IPS-20b (cell line): ENCODE data around the gene TNFRSF18.
A peak's percentile ranks its signal among the peaks of the same experiment; 100 is the strongest.
"Not testable (repeated sequence)": the region's sequence is repeated elsewhere in the genome, so short reads cannot be mapped to it uniquely, and the experiment has no call there.

ENCODE experiments used
- H3K27ac ChIP-seq: one replicate; pipeline ENCODE4 v1.5.1; 2013; ENCODE audit warnings: low read length
- H3K27me3 ChIP-seq: 2 replicates; pipeline ENCODE4 v1.6.1; 2013; ENCODE audit warnings: mild to moderate bottlenecking, low read length, inconsistent platforms; ENCODE audit not compliant: insufficient read depth
- H3K36me3 ChIP-seq: 2 replicates; pipeline ENCODE4 v1.6.1; 2013; ENCODE audit warnings: low read depth, mild to moderate bottlenecking, inconsistent platforms, low read length, moderate library complexity; ENCODE audit not compliant: insufficient read depth
- H3K4me1 ChIP-seq: 2 replicates; pipeline ENCODE4 v1.6.1; 2013; ENCODE audit warnings: mild to moderate bottlenecking, control low read depth, inconsistent platforms, low read length, moderate library complexity; ENCODE audit not compliant: insufficient read depth
- H3K4me3 ChIP-seq: 2 replicates; pipeline ENCODE4 v1.5.1; 2013; ENCODE audit warnings: mild to moderate bottlenecking, low read length, inconsistent platforms
- H3K9ac ChIP-seq: 2 replicates; pipeline ENCODE4 v1.6.1; 2013; ENCODE audit warnings: low read depth, mild to moderate bottlenecking, inconsistent platforms, low read length, moderate library complexity
- H3K9me3 ChIP-seq: 2 replicates; pipeline ENCODE4 v1.6.1; 2013; ENCODE audit warnings: mild to moderate bottlenecking, low read depth, low read length, inconsistent platforms; ENCODE audit not compliant: insufficient read depth

The TNFRSF18 gene

DNA sequence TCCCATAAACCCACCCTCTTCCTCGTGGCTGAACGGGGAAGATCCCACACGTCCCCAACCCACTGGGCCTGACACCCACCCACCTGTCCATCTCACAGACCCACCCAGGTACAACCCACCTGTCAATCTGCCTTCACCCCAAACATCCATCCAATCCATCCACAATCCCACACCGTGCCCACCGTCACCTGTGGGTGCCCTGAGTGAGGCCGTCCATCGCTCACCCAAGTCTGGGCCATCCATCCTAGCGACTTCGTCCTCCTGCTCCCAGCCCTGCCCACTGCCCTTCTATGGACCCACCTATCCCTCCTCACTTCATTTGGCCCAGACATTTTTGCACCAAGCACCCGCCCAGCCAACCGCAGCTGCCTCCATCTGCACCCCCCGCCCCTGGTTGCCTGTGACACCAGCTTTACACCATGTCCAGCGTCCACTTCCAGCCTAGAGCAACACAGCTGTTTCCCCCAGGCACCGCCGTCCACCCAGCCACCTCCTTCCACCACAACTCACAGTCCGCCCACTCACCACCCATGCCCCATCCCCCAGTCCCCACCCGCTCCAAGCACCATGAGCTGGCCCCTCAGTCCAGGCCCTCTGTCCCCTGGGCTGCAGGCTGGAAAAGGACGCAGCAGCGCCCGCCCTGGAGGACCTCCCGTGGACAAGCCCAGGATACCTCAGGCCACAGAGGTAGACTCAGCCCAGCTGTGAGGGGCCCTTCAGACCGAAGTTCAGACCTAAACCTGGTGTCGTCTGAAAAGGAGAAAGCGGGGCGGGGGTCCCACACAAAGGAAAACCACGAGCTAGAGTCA, 25.1 kb downstream of the TNFRSF18 start:
- H3K9me3 ChIP-seq = no peaks in the 10 kb centered on the region
- 0 out of 2 replicates have a peak, but pooled peaks cover 6% of the 10 kb centered on the region for H3K27me3 ChIP-seq
- no peaks in the 10 kb centered on the region for H3K36me3 ChIP-seq
- peaks cover 8% of the 10 kb centered on the region; the same call in 1 of the 2 replicates for H3K4me1 ChIP-seq
- H3K9ac ChIP-seq = no peak overlapping the region
- H3K4me3 ChIP-seq = no peak overlapping the region
- no peak overlapping the region for H3K27ac ChIP-seq

DNA sequence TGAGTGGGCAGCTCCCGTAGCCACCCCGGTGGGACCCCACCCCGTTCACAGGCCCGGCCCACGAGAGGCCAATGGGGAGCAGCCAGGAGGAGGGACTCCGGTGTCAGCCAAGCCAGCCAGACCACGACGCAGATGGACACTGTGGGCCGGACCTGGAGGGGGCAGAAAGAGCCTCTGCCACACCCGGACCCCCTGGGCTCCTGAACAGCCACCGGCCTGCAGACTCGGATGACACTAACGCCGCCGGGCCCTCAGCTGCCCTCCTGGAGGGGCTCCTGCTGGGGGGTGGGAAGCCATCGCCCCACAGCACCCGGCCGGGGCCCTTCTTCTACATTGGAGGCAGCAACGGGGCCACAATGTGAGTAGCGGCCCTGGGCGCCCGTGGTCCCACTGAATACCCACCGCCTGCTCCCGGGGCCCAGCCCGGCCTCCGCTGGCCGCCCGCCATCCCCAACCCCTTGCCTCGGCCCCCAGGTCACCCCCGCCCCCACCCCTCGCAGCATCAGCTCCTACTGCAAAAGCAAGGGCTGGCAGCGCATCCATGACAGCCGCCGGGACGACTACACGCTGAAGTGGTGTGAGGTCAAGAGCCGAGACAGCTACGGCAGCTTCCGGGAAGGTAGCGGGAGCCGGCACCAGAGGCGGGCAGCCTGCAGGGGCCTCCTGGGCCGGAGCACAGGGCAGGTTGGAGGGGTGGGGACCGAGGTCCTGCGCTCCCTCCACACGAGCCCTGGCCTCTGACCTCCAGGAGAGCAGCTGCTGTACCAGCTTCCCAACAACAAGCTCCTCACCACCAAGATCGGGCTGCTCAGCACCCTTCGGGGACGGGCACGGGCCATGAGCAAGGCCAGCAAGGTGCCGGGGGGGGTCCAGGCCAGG, 26.2 kb downstream of the TNFRSF18 start:
- H3K4me1 ChIP-seq = peaks cover 10% of the 10 kb centered on the region; the same call in 1 of the 2 replicates
- H3K27ac ChIP-seq = no peak overlapping the region

DNA sequence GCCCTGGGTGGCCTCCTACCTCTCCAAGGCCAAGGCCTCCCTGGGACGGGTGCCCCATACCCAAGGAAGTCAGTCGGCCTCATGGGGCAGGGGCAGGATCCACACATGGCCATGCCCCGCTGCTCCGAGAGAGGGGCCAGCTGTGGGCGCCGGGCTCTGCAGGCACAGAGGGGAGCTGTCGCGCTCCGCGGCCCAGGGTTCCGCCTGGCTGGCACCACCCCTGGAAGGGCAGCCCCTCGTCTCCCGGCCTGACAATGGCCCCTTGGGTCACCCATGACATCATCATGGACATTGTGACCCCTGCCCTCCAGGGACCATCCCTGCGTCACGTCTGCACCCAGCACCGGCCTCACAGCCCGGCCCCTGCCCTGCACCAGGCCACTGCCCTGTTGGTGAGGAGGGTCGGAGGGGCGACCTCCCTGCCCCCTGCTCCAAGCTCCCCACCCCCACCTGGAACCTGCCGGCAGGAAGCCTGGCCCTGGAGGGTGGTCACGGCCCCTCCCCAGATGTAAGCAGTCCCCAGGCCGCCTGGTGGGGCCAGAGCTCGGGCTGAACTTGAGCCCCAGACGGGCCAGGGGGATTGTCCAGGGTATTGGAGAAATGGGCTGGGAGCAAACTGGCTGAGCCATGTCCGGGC, 26.9 kb downstream of the TNFRSF18 start:
- H3K9me3 ChIP-seq = no peaks in the 10 kb centered on the region
- no peak overlapping the region for H3K27ac ChIP-seq
- H3K4me3 ChIP-seq = no peak overlapping the region
- H3K9ac ChIP-seq = no peak overlapping the region
- H3K27me3 ChIP-seq = peaks cover 17% of the 10 kb centered on the region
- H3K36me3 ChIP-seq = no peaks in the 10 kb centered on the region
- H3K4me1 ChIP-seq = peaks cover 10% of the 10 kb centered on the region; the same call in 1 of the 2 replicates

More for the DNA sequence above, 26.2 kb downstream of the TNFRSF18 start:
- H3K27me3 ChIP-seq = peaks cover 17% of the 10 kb centered on the region
- no peaks in the 10 kb centered on the region for H3K9me3 ChIP-seq
- H3K9ac ChIP-seq = no peak overlapping the region
- no peak overlapping the region for H3K4me3 ChIP-seq
- no peaks in the 10 kb centered on the region for H3K36me3 ChIP-seq

DNA sequence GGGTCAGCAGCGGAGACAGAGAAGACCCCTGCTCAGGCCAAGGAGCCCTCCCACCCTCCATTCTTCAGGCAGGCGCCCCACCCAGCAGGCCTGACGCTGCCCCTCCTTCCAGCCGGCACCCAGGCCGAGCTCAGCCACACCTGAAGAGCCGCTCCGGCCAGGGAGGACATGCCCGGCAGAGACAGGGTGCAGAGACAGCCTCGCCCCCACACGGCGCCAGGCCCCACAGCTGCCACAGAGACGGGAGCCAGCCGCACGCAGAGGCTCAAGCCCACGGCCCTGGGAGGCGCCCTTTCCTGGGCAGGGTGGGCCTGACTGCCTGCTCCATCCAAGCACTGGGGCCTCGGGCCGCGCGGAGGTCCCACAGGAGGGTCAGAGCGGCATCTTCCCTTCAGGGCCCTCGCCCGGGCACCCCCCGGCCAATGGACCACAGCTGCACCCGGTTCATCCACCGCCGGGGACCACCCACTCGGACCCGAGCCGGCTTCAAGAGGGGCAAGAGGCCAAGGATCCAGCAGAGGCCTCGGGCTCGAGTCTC, 27.5 kb downstream of the TNFRSF18 start:
- Histone ChIP-seq H3K9me3 (no peaks in the 10 kb centered on the region), H3K4me3 (no peak overlapping the region), H3K27ac (no peak overlapping the region), H3K36me3 (no peaks in the 10 kb centered on the region), H3K27me3 (peaks cover 17% of the 10 kb centered on the region), H3K4me1 (peaks cover 10% of the 10 kb centered on the region; the same call in 1 of the 2 replicates), H3K9ac (no peak overlapping the region)

DNA sequence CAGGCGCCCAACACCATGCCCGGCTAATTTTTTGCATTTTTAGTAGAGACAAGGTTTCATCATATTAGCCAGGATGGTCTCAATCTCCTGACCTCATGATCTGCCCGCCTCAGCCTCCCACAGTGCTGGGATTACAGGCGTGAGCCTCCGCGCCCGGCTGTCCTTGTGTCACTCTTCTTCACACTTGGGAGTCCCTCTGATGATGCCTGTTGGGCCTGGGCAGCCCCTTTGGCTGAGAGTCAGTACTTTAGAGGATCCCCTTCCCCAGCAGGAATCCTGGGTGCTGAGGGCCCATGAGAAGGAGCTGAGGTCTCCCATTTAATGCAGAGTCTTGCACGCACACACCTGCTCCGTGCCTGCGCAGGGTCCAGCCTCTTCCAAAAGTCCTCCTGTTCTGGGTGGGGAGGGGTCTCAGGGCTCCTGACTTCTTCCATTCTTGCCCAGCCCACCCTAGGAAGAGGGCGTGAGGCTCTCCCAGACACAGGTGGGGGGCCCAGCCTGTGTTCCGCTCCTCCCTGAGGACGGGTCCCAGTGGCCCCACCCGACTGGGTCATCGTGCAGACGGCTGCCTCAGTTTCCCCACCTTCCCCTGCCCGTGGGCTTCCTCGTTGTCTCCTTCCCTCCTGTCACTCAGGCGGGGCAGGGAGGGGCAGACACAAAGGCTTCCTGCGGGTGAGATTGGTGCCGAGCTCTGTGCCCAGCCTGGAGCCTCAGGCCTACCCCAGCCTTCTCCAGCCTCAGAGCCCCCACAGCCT, 28.8 kb downstream of the TNFRSF18 start:
- no peak overlapping the region for H3K27ac ChIP-seq
- H3K9ac ChIP-seq = no peak overlapping the region
- peaks cover 17% of the 10 kb centered on the region for H3K27me3 ChIP-seq
- peaks cover 10% of the 10 kb centered on the region for H3K4me1 ChIP-seq
- H3K36me3 ChIP-seq = no peaks in the 10 kb centered on the region
- no peak overlapping the region for H3K4me3 ChIP-seq
- no peaks in the 10 kb centered on the region for H3K9me3 ChIP-seq

DNA sequence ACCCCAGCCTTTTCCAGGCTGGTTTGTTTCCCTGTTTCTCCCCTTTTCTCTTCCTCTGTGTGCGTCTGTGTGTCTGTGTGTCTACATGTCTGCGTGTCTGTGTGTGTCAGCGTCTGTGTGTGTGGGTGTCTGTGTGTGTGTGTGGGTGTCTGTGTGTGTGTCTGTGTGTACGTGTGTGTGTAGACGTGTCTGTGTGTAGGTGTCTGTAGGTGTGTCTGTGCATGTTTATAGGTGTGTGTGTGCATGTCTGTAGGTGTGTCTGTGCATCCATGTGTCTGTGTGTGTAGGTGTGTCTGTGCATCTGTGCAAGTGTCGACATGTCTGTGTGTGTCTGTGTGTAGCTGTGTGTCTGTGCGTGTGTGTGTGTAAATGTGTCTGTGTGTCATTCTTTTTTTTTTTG, 29.5 kb downstream of the TNFRSF18 start:
- Histone ChIP-seq H3K4me3 (no peak overlapping the region), H3K27me3 (peaks cover 17% of the 10 kb centered on the region), H3K36me3 (no peaks in the 10 kb centered on the region), H3K9ac (no peak overlapping the region), H3K27ac (no peak overlapping the region), H3K9me3 (no peaks in the 10 kb centered on the region), H3K4me1 (peaks cover 10% of the 10 kb centered on the region)

DNA sequence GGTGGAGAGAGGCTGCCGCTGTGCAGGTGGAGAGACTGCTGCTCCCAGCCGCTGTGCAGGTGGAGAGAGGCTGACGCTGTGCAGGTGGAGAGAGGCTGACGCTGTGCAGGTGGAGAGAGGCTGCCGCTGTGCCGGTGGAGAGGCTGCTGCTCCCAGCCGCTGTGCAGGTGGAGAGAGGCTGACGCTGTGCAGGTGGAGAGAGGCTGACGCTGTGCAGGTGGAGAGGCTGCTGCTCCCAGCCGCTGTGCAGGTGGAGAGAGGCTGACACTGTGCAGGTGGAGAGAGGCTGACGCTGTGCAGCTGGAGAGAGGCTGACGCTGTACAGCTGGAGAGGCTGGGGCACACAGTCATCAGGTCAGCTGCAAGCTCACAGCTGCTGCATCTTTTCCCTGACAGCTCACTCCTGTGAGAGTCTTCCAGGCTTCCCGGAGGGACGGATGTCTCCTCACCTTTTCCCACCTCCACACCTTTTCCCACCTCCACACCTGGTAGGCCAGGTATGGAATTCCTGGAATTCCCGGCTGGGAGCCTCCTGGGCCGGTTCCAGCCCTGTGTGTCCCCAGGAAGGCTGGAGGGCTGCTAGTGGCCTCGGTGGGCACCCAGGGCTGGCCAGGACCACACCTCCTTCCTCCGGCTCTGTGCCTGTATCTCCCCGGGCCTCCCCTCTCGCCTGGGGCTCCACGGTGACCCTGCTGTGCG, 30.2 kb downstream of the TNFRSF18 start:
- H3K27me3 ChIP-seq = peaks cover 17% of the 10 kb centered on the region
- H3K9ac ChIP-seq, H3K9me3 ChIP-seq, H3K4me3 ChIP-seq, H3K36me3 ChIP-seq, H3K4me1 ChIP-seq, H3K27ac ChIP-seq: not testable (repeated sequence)

DNA sequence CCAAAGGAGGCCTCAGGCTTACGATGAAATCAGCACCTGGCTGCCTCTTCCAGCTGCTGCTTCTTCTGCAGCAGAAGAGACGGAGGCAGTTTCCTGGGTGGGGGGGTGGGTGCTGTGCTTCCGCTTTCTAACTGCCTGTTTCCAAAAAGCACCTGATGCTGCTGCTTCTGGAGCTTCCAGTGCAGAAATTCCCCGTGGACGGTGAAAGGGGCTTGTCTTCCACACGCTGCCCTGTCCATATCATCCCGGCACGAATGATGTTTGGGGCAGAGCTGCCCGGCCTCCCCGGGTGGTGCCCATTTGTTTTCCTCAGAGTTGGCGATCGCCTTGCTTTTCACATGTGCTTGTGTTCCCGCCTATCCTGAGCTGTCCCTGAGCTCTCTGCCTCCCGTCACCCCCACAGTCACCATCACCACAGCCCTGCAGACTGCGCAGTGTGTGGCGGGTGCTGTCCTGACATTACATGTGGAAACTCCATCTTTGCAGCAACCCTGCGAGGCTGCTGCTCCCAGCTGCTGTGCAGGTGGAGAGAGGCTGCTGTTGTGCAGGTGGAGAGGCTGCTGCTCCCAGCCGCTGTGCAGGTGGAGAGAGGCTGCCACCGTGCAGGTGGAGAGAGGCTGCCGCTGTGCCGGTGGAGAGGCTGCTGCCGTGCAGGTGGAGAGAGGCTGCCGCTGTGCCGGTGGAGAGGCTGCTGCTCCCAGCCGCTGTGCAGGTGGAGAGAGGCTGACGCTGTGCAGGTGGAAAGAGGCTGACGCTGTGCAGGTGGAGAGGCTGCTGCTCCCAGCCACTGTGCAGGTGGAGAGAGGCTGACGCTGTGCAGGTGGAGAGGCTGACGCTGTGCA, 30.9 kb downstream of the TNFRSF18 start:
- H3K4me3 ChIP-seq = no peak overlapping the region
- no peaks in the 10 kb centered on the region for H3K36me3 ChIP-seq
- H3K27me3 ChIP-seq = peaks cover 17% of the 10 kb centered on the region
- H3K9me3 ChIP-seq = no peaks in the 10 kb centered on the region
- no peak overlapping the region for H3K27ac ChIP-seq
- H3K9ac ChIP-seq = no peak overlapping the region
- H3K4me1 ChIP-seq = peaks cover 10% of the 10 kb centered on the region

DNA sequence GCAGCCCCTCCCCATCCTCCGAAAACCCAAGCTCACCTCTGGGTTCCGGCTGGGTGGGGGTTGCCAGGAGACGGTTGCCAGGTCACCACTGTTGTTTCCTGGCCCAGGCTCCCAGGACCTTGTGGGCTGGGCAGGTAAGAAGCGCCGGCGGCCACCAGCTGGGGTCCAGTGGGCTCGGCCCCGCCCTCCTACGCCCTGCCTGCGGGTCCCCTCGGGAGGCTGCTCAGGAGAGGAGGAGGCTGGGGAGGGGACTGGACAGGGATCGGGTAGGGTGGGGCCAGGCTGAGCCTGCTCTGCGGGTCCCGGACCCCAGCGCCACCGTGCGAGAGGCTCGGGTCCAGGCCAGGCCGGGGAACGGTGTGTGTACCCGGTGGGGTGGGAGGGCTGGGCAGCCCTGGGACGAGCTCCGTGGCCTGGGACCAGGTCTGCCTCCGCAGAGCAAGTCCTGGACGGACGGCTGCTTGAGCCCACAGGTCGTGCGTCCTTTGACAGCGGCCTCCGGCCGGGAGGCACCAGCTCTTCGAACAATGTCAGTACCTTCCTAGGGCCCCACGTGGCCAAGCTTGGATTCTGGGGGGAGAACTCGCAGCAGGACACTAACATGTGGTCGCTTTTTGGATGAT, 32.5 kb downstream of the TNFRSF18 start, which contains the start of gene TTLL10:
Gene TTLL10 (plus strand): TSS at position 88 of the 623 bp plus-strand sequence. CDS start 5,336 bp downstream, outside the sequence.
- Histone ChIP-seq H3K4me1 (peaks cover 10% of the 10 kb centered on the region), H3K27ac (no peak within 1 kb of the TSS), H3K9me3 (no peaks in the 10 kb centered on the region), H3K9ac (no peak within 1 kb of the TSS), H3K4me3 (peak within 1 kb of the TSS; percentile 46; the same call in 1 of the 2 replicates), H3K27me3 (peaks cover 17% of the 10 kb centered on the region), H3K36me3 (no peaks in the 10 kb centered on the region)
